Fibroblast of skin of right quadriceps (primary cell): ENCODE measurements around the gene OR2G3.

ENCODE experiments used
- DNase-seq: peaks from one replicate; pipeline ENCODE4 v3.0.0-alpha.2; 2013

Gene OR2G3

GRCh38 chr1:247605286-247605685, at the start of gene OR2G3:
Gene OR2G3, plus strand, starts transcription at chr1:247605586. Its CDS starts 0 bp downstream, at chr1:247605586.
- no peak for DNase-seq

- peak; percentile 58 for DNase-seq
Measured at GRCh38 chr1:247557926-247558674, 47.3 kb upstream of the OR2G3 start.

GRCh38 chr1:247561711-247562110, 43.7 kb upstream of the OR2G3 start:
- no peak for DNase-seq

DNA sequence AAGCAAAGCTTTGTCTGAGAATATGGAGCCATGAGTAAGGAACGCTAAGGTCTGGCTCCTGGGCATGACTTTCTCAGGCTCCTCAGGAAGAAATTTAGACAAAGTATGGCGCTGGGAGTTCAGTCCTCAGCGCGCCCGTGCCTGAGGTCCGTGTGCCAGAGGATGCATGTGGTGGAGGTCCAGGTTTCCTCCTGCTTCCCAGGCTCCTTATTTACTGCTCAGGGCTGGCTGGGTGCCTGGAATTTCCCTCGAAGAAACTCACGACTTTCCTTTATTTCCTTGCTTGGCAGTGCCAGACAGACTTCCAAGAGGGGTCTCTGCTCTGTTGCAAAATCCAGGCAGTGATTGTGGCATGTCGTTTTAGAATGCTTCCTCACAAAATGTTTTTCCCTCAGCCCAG, 43.2 kb upstream of the OR2G3 start:
- no peak for DNase-seq

DNA sequence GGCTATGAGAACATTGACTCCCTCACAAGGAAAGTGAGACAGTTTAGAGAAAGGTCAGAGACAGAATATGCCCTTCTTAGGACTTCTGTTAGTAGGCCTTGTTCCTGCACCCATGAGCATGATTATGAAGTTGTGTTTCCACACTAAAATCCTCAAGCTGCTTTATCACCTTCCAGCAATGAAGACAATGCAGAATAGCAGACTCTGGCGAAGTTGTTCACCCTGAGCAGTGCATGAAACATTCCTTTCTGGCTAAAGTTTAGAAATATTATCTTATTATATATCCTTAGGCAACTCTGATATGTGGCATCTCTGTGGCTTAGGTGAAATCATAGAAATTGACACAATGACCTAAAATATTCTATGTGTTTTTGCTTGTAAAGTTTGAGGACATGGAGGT, 31.1 kb upstream of the OR2G3 start:
- DNase-seq, result no peak

GRCh38 chr1:247574664-247575063, 30.7 kb upstream of the OR2G3 start:
- DNase-seq, result no peak

GRCh38 chr1:247576514-247576913, 28.9 kb upstream of the OR2G3 start:
- no peak for DNase-seq

DNA sequence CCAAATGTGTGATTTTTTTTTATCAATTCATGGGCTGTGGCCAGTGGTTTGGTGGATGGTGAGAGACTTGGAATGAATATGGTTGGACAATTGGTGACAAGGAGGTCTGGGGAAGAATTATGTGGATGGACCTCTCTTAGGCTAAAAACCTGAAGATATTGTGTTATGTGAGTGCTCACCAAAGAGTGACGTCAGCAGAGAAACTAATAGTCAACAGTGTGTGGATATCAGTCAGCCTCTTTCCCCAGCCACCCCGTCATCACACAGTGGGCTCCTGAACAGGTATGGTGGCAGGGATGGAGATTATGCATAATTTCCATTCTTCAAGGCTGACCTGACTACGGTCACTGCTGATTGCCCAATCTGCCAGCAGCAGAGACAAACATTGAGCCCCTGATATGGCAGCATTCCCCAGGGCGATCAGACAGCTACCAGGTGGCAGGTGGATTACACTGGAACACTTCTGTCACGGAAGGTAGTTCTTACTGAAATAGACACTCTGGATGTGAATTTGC, 26.4 kb upstream of the OR2G3 start:
- no peak for DNase-seq

DNA sequence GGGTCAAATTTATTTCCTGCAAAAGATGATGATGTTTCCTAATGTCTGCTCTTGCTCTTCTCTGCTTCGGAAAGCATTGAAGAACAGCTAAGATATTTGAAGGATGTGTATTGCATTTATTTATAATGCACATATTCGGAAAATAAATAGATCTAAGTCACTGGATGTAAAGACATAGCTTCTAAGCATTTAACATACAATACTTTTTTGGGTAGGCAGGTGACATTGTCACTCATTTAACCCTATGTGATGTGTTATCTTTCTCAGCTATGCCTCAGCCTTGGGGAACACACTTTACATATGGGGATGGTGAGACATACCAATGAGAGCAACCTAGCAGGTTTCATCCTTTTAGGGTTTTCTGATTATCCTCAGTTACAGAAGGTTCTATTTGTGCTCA, 17.3 kb upstream of the OR2G3 start, which contains the start of gene OR2G2:
Gene OR2G2 (plus strand): TSS at position 301 of the 400 bp plus-strand sequence. CDS start 0 bp downstream, at position 301.
- no peak for DNase-seq

GRCh38 chr1:247613405-247613804, 8.0 kb downstream of the OR2G3 start:
- no peak for DNase-seq

- DNase-seq, result no peak
Measured at GRCh38 chr1:247614625-247615024, 9.2 kb downstream of the OR2G3 start.

DNA sequence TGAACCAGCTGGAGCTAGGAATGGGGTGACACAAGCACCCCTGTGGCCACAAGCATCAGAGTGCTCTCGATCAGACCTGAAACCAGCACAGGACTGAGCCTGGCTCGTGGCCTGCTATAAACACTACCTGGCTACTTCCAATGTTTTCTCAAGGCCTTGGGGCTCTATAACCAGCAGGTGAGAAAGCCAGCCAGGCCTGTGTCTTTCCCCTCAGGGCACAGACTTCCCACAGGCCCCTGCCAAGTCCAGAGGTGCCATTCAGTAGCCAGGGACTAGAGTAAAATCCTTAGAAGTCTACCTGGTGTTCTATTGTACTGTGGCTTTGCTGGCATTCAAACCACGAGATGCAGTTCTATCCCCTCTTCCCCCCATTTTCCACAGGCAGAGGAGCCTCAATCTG, 22.6 kb downstream of the OR2G3 start:
- DNase-seq, result no peak

DNA sequence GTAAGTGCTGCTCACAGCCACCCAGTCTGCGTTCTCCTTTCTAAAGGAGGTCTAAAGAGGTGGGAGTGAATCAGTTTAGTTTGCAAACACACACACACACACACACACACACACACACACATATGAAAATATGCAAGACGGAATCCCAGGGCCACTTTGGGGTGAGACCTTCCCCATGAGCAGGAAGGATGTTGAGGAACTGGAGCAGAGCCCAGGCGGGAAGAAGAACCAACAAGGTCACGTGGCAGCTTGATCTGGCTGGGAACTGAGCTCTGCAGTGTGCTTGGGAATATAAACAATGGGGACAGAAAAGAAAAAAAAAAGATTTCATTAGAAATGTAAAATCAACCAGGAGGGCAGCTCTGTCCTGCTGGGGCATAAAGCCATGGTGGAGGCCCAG, 32.6 kb downstream of the OR2G3 start:
- no peak for DNase-seq

GRCh38 chr1:247638781-247639180, 33.4 kb downstream of the OR2G3 start:
- DNase-seq, result no peak

DNA sequence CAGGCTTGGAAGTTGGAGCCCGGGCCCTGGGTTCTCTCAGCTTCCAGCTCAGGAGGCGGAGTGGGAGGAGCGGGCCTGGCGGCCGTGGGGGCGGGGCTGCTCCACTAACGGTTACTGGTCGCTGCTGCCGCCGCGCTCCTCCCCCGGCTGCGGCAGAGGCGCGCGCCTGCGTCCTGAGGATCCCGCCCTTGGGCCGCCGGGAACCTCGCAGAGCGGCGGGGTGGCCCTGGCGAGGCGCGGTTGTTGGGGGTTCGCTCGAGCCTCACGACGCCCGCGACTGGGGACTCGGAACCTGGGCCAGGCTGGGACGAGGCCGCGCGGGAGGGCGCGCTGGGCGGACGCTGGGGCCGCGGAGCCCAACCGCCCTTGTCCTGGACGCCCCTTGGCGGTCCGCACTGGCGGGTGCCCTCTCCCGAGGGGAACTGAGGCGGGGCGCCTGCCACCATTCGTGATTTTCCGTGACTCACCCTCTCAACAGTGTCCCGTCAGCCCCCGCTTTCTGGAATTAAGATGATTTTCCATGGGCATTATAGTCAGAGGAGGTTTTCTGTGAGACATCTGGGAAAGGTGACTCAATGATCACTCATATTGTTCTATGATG, 34.1 kb downstream of the OR2G3 start:
- DNase-seq, result peak; percentile 26

DNA sequence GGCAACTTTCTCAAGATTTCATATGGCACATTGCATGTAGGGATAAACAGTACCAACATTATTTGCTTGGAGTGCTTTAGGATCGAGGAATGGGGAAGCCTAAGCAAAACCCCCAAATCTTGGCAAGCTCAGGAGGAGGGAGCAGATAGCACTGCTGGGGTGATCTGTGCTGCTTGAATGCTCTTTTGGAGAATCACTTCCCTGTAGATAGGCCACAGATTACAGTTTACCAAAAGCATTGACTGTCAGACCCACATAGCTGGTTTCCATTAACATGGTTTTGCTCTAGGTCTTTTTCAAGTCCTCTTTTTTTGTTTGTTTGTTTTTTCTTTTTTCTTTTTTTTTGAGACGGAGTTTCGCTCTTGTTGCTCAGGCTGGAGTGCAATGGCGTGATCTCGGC, 37.4 kb downstream of the OR2G3 start:
- DNase-seq, result no peak

DNA sequence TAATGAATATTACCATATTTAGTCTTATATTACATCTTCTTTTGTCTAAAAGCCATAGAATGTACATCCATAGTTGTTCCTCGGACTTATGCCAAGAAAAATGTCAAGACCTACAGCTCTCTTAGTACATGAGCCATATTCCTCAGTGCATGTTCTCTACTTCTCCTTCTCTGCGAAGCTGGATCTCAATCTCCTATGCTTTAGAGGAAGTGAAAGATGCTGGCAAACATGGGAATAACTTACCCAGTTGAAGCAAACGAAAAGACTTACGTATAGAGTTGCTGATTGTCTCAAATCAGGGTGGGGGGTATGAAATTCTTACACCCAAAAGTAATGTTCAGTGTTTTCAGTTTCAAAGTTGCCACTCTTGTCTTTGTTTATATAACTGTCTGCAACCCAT, 41.5 kb downstream of the OR2G3 start:
- no peak for DNase-seq

GRCh38 chr1:247647864-247648263, 42.5 kb downstream of the OR2G3 start:
- DNase-seq, result no peak

DNA sequence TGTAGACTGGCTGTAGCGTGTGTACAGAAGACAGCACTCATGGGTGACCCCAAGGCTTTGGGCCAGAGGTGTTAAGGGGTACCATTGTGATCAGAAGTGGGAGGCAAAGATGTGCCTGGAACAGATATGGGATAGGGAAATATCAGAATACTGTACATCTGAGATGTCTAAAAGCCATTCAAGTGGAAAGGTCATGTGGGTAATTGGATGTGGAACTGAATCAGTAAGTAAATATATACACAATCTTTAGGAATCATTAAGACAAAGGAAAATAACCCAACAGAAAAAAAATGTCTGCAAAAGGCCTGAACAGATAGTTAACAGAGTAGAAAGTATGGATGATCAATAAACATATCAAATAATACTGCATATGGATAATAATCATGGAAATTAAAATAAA, 47.7 kb downstream of the OR2G3 start:
- DNase-seq, result no peak
